ENCODE measurements around the gene PLXDC1.

- TF ChIP-seq, protein P1, sequence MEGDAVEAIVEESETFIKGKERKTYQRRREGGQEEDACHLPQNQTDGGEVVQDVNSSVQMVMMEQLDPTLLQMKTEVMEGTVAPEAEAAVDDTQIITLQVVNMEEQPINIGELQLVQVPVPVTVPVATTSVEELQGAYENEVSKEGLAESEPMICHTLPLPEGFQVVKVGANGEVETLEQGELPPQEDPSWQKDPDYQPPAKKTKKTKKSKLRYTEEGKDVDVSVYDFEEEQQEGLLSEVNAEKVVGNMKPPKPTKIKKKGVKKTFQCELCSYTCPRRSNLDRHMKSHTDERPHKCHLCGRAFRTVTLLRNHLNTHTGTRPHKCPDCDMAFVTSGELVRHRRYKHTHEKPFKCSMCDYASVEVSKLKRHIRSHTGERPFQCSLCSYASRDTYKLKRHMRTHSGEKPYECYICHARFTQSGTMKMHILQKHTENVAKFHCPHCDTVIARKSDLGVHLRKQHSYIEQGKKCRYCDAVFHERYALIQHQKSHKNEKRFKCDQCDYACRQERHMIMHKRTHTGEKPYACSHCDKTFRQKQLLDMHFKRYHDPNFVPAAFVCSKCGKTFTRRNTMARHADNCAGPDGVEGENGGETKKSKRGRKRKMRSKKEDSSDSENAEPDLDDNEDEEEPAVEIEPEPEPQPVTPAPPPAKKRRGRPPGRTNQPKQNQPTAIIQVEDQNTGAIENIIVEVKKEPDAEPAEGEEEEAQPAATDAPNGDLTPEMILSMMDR (conservative IDR thresholded peaks at IDR 0.05 in 1 of 2, IDR thresholded peaks at IDR 0.05 in 1 of 2; ENCODE audit: low read depth in 1 of 2, low read length in 2 of 2), result no peak
- no peak for TF ChIP-seq EZH2 (IDR thresholded peaks at IDR 0.05; ENCODE audit: low read length, missing control alignments)
Observed at GRCh38 chr17:39094607-39095308, 56.7 kb downstream of the PLXDC1 start.

Data from fibroblast of lung (primary cell).